Activated naive CD4-positive, alpha-beta T cell treated with anti-CD3 and anti-CD28 coated beads, Interleukin-2, amount 10 ng/mL, durations not matched to agents 7 days and 5 days (primary cell): ENCODE results near the gene MLXIP.
"Not testable (repeated sequence)": the region's sequence is repeated elsewhere in the genome, so short reads cannot be mapped to it uniquely, and the experiment has no call there.

Experiments
- CTCF ChIA-PET: fragments of 350-600 bp; sonication (Branson Sonifier 250); formaldehyde crosslinking; loops from one replicate; lab custom pipeline; 2021; ENCODE audit warnings: antibody characterized with exemption; lab: Charles Lee
- DNase-seq: peaks from one replicate; pipeline ENCODE4 v3.0.0-alpha.2; 2020
- H3K27ac Mint-ChIP-seq: one replicate; pipeline ENCODE4 v1.8.0; 2021; ENCODE audit warnings: mild to moderate bottlenecking, moderate library complexity, mixed read lengths
- H3K27me3 Mint-ChIP-seq: one replicate; pipeline ENCODE4 v1.8.0; 2021; ENCODE audit warnings: mild to moderate bottlenecking, mixed read lengths
- H3K36me3 Mint-ChIP-seq: one replicate; pipeline ENCODE4 v1.8.0; 2021; ENCODE audit warnings: mixed read lengths
- H3K4me1 Mint-ChIP-seq: one replicate; pipeline ENCODE4 v1.8.0; 2021; ENCODE audit warnings: mixed read lengths
- H3K4me3 Mint-ChIP-seq: one replicate; pipeline ENCODE4 v1.8.0; 2021; ENCODE audit warnings: mild to moderate bottlenecking, moderate library complexity, mixed read lengths
- H3K9me3 Mint-ChIP-seq: one replicate; pipeline ENCODE4 v1.8.0; 2021; ENCODE audit warnings: mixed read lengths

MLXIP gene

GRCh38 chr12:122043476-122043875, 35.1 kb upstream of the MLXIP start:
- CTCF ChIA-PET = no interaction called here
- DNase-seq = no peak
- Mint-ChIP-seq H3K4me1 (no peaks in the 10 kb centered on the region), H3K9me3 (no peaks in the 10 kb centered on the region), H3K36me3 (peaks cover 7% of the 10 kb centered on the region), H3K27ac (no peak overlapping the region), H3K27me3 (no peaks in the 10 kb centered on the region), H3K4me3 (no peak overlapping the region)

- Mint-ChIP-seq H3K27me3 (no peaks in the 10 kb centered on the region), H3K9me3 (no peaks in the 10 kb centered on the region), H3K4me1 (no peaks in the 10 kb centered on the region), H3K27ac (no peak overlapping the region), H3K36me3 (peaks cover 7% of the 10 kb centered on the region), H3K4me3 (no peak overlapping the region)
- CTCF ChIA-PET = no interaction called here
- no peak for DNase-seq
These were observed 33.3 kb upstream of the MLXIP start for GRCh38 chr12:122045262-122045661.

- DNase-seq = no peak
- no peak overlapping the region for H3K27ac Mint-ChIP-seq
- CTCF ChIA-PET = no interaction called here
- no peaks in the 10 kb centered on the region for H3K4me1 Mint-ChIP-seq
- no peaks in the 10 kb centered on the region for H3K9me3 Mint-ChIP-seq
- no peak overlapping the region for H3K4me3 Mint-ChIP-seq
- H3K36me3 Mint-ChIP-seq = peaks cover 7% of the 10 kb centered on the region
- no peaks in the 10 kb centered on the region for H3K27me3 Mint-ChIP-seq
These were observed 32.4 kb upstream of the MLXIP start for GRCh38 chr12:122046145-122046544.

- DNase-seq = no peak
- Mint-ChIP-seq H3K36me3 (peaks cover 7% of the 10 kb centered on the region), H3K4me3 (no peak overlapping the region), H3K4me1 (no peaks in the 10 kb centered on the region), H3K27ac (no peak overlapping the region), H3K9me3 (no peaks in the 10 kb centered on the region), H3K27me3 (no peaks in the 10 kb centered on the region)
- CTCF ChIA-PET = interaction anchor here (1.3 to 2.3 kb wide), 2 partner anchors 75 to 253 kb away, joined by 7 to 8 read pairs; no protein-coding TSS in a partner anchor
These were observed 30.4 kb upstream of the MLXIP start for GRCh38 chr12:122048151-122048550.

GRCh38 chr12:122049827-122050226, 28.7 kb upstream of the MLXIP start:
- no peak overlapping the region for H3K27ac Mint-ChIP-seq

GRCh38 chr12:122050706-122051105, 27.9 kb upstream of the MLXIP start:
- CTCF ChIA-PET = interaction anchor here (0.9 to 3.0 kb wide), 5 partner anchors 9 to 257 kb away, joined by 3 to 31 read pairs (median 3); partner anchors contain the start of gene RHOF
- Mint-ChIP-seq H3K36me3 (peaks cover 5% of the 10 kb centered on the region), H3K27ac (no peak overlapping the region), H3K4me1 (peaks cover 6% of the 10 kb centered on the region), H3K27me3 (no peaks in the 10 kb centered on the region), H3K9me3 (no peaks in the 10 kb centered on the region), H3K4me3 (no peak overlapping the region)
- DNase-seq = no peak

More at GRCh38 chr12:122049827-122050226, 28.7 kb upstream of the MLXIP start:
- Mint-ChIP-seq H3K27me3 (no peaks in the 10 kb centered on the region), H3K4me1 (peaks cover 6% of the 10 kb centered on the region), H3K36me3 (peaks cover 6% of the 10 kb centered on the region), H3K9me3 (no peaks in the 10 kb centered on the region), H3K4me3 (no peak overlapping the region)
- DNase-seq = no peak
- CTCF ChIA-PET = interaction anchor here (0.9 to 2.3 kb wide), 2 partner anchors 8 to 74 kb away, joined by 3 to 8 read pairs; no protein-coding TSS in a partner anchor

GRCh38 chr12:122051231-122051876, 27.2 kb upstream of the MLXIP start:
- CTCF ChIA-PET = interaction anchor here (0.6 to 3.0 kb wide), 6 partner anchors 48 to 257 kb away, joined by 3 to 31 read pairs (median 4); partner anchors contain the start of gene RHOF
- DNase-seq = no peak
- Mint-ChIP-seq H3K27ac (no peak overlapping the region), H3K9me3 (no peaks in the 10 kb centered on the region), H3K4me3 (no peak overlapping the region), H3K4me1 (peaks cover 6% of the 10 kb centered on the region), H3K36me3 (peaks cover 2% of the 10 kb centered on the region), H3K27me3 (no peaks in the 10 kb centered on the region)

GRCh38 chr12:122052285-122052684, 26.3 kb upstream of the MLXIP start:
- peaks cover 6% of the 10 kb centered on the region for H3K4me1 Mint-ChIP-seq
- CTCF ChIA-PET = interaction anchor here (0.6 to 3.0 kb wide), 3 partner anchors 61 to 138 kb away, joined by 4 to 31 read pairs (median 4); no protein-coding TSS in a partner anchor

GRCh38 chr12:122054842-122055520, 23.6 kb upstream of the MLXIP start:
- Mint-ChIP-seq H3K36me3 (peaks cover 14% of the 10 kb centered on the region), H3K27me3 (no peaks in the 10 kb centered on the region), H3K27ac (no peak overlapping the region), H3K4me1 (peaks cover 6% of the 10 kb centered on the region), H3K9me3 (no peaks in the 10 kb centered on the region), H3K4me3 (no peak overlapping the region)
- no peak for DNase-seq
- CTCF ChIA-PET = interaction anchor here (0.7 to 3.6 kb wide), 30 partner anchors 8 to 301 kb away, joined by 3 to 103 read pairs (median 4); no protein-coding TSS in a partner anchor

More at GRCh38 chr12:122052285-122052684, 26.3 kb upstream of the MLXIP start:
- Mint-ChIP-seq H3K27ac (no peak overlapping the region), H3K36me3 (peaks cover 4% of the 10 kb centered on the region), H3K4me3 (no peak overlapping the region), H3K9me3 (no peaks in the 10 kb centered on the region), H3K27me3 (no peaks in the 10 kb centered on the region)
- DNase-seq = no peak

GRCh38 chr12:122056406-122056805, 22.1 kb upstream of the MLXIP start:
- H3K27ac Mint-ChIP-seq, H3K4me1 Mint-ChIP-seq, DNase-seq, H3K27me3 Mint-ChIP-seq, H3K4me3 Mint-ChIP-seq, H3K9me3 Mint-ChIP-seq: not testable (repeated sequence)
- CTCF ChIA-PET = interaction anchor here (0.7 to 3.6 kb wide), 4 partner anchors 25 to 74 kb away, joined by 3 to 103 read pairs (median 16); no protein-coding TSS in a partner anchor
- H3K36me3 Mint-ChIP-seq = peaks cover 14% of the 10 kb centered on the region

- CTCF ChIA-PET = interaction anchor here (1.2 to 3.3 kb wide), 2 partner anchors 25 to 134 kb away, joined by 3 to 21 read pairs; no protein-coding TSS in a partner anchor
- H3K36me3 Mint-ChIP-seq = peaks cover 17% of the 10 kb centered on the region
- no peak overlapping the region for H3K4me3 Mint-ChIP-seq
- H3K27ac Mint-ChIP-seq = no peak overlapping the region
- no peak for DNase-seq
- H3K27me3 Mint-ChIP-seq = no peaks in the 10 kb centered on the region
- H3K9me3 Mint-ChIP-seq = no peaks in the 10 kb centered on the region
- H3K4me1 Mint-ChIP-seq = peaks cover 9% of the 10 kb centered on the region
These were observed 21.4 kb upstream of the MLXIP start for GRCh38 chr12:122057007-122057735.

- Mint-ChIP-seq H3K9me3 (no peaks in the 10 kb centered on the region), H3K4me1 (peaks cover 9% of the 10 kb centered on the region), H3K27ac (no peak overlapping the region), H3K27me3 (no peaks in the 10 kb centered on the region), H3K36me3 (peaks cover 17% of the 10 kb centered on the region), H3K4me3 (no peak overlapping the region)
- CTCF ChIA-PET = interaction anchor here (0.6 to 1.2 kb wide), 3 partner anchors 134 to 252 kb away, joined by 3 to 4 read pairs (median 3); no protein-coding TSS in a partner anchor
- DNase-seq = no peak
These were observed 20.8 kb upstream of the MLXIP start for GRCh38 chr12:122057769-122058168.

GRCh38 chr12:122058549-122059149, 19.9 kb upstream of the MLXIP start:
- no peaks in the 10 kb centered on the region for H3K27me3 Mint-ChIP-seq
- peaks cover 18% of the 10 kb centered on the region for H3K4me1 Mint-ChIP-seq
- no peaks in the 10 kb centered on the region for H3K9me3 Mint-ChIP-seq
- no peak overlapping the region for H3K27ac Mint-ChIP-seq
- peaks cover 17% of the 10 kb centered on the region for H3K36me3 Mint-ChIP-seq
- DNase-seq = no peak
- H3K4me3 Mint-ChIP-seq = no peak overlapping the region
- CTCF ChIA-PET = interaction anchor here (0.6 to 1.2 kb wide), 3 partner anchors 133 to 251 kb away, joined by 3 to 4 read pairs (median 3); no protein-coding TSS in a partner anchor
